Activated effector memory CD4-positive, alpha-beta T cell treated with Interleukin-2 at 50 U/mL for 16 hours (primary cell): ENCODE data around the gene PEX11B.
"Not testable (repeated sequence)": the region's sequence is repeated elsewhere in the genome, so short reads cannot be mapped to it uniquely, and the experiment has no call there.

Source experiments
- DNase-seq: peaks from one replicate; pipeline ENCODE4 v3.0.0-alpha.2; 2020

The PEX11B gene

GRCh38 chr1:145951526-145951925, 33.0 kb upstream of the PEX11B start:
- no peak for DNase-seq

- no peak for DNase-seq
These were observed 30.7 kb upstream of the PEX11B start for GRCh38 chr1:145949219-145949618.

- DNase-seq: no peak
These were observed 29.0 kb upstream of the PEX11B start for GRCh38 chr1:145947551-145947950.

GRCh38 chr1:145946477-145946986, 28.0 kb upstream of the PEX11B start:
- no peak for DNase-seq

- no peak for DNase-seq
These were observed 26.0 kb upstream of the PEX11B start for GRCh38 chr1:145944532-145944931.

- DNase-seq: no peak
These were observed 24.4 kb upstream of the PEX11B start for GRCh38 chr1:145942871-145943270.

- no peak for DNase-seq
These were observed 23.9 kb upstream of the PEX11B start for GRCh38 chr1:145942405-145942804.

- no peak for DNase-seq
These were observed 18.9 kb upstream of the PEX11B start for GRCh38 chr1:145937436-145937835.

GRCh38 chr1:145936247-145936646, 17.7 kb upstream of the PEX11B start:
- no peak for DNase-seq

- DNase-seq: no peak
These were observed 17.2 kb upstream of the PEX11B start for GRCh38 chr1:145935708-145936107.

- not testable (repeated sequence) for DNase-seq
These were observed 14.0 kb upstream of the PEX11B start for GRCh38 chr1:145932522-145933009.

GRCh38 chr1:145927916-145928643, 9.6 kb upstream of the PEX11B start:
- no peak for DNase-seq

- peak; percentile 91 for DNase-seq
These were observed 8.8 kb upstream of the PEX11B start, which contains the start of gene RBM8A for GRCh38 chr1:145927063-145927886. TSS of gene RBM8A (minus strand) at chr1:145927484. CDS start at chr1:145927426, 58 bp downstream.

- DNase-seq: no peak
These were observed 8.2 kb upstream of the PEX11B start for GRCh38 chr1:145926686-145927062.

- no peak for DNase-seq
These were observed 3.7 kb upstream of the PEX11B start for GRCh38 chr1:145922266-145922665.

- not testable (repeated sequence) for DNase-seq
These were observed 1.8 kb upstream of the PEX11B start for GRCh38 chr1:145920297-145920696.

GRCh38 chr1:145918992-145919939, 749 bp upstream of the PEX11B start:
- no peak for DNase-seq

GRCh38 chr1:145917595-145917994, 922 bp downstream of the PEX11B start:
- DNase-seq: no peak

- no peak for DNase-seq
These were observed 1.8 kb downstream of the PEX11B start for GRCh38 chr1:145916745-145917144.

- DNase-seq: no peak
These were observed 6.3 kb downstream of the PEX11B start for GRCh38 chr1:145912128-145912641.

GRCh38 chr1:145908653-145909052, 9.9 kb downstream of the PEX11B start:
- DNase-seq: no peak
